H9 (cell line): Measurements from ENCODE around the gene TRANK1. TPM values are rescaled to one million over a fixed set of nuclear protein-coding genes. Genes with fewer than 3 reads are reported as not detected.

ENCODE experiments used
- DNase-seq: peaks from one replicate; pipeline ENCODE4 v3.0.0-alpha.2; 2017
- H2AFZ ChIP-seq: one replicate; pipeline ENCODE4 v1.6.1; 2013; ENCODE audit warnings: mild to moderate bottlenecking, low read length, control low read depth, moderate library complexity
- H2AK5ac ChIP-seq: 2 replicates; pipeline ENCODE4 v1.6.1; 2013; ENCODE audit warnings: low read length, control low read depth, mixed read lengths; ENCODE audit not compliant: insufficient read length
- H2BK120ac ChIP-seq: one replicate; pipeline ENCODE4 v1.6.1; 2013; ENCODE audit warnings: low read depth, mild to moderate bottlenecking, low read length, control low read depth, inconsistent platforms; ENCODE audit not compliant: poor library complexity, severe bottlenecking
- H2BK12ac ChIP-seq: 2 replicates; pipeline ENCODE4 v1.6.1; 2013; ENCODE audit warnings: low read length, control low read depth, mixed read lengths, low read depth; ENCODE audit not compliant: insufficient read length
- H2BK15ac ChIP-seq: 2 replicates; pipeline ENCODE4 v1.6.1; 2013; ENCODE audit warnings: low read depth, low read length, control low read depth
- H2BK20ac ChIP-seq: one replicate; pipeline ENCODE4 v1.6.1; 2013; ENCODE audit warnings: low read depth, mild to moderate bottlenecking, low read length, control low read depth, inconsistent platforms; ENCODE audit not compliant: poor library complexity, severe bottlenecking
- H2BK5ac ChIP-seq: 2 replicates; pipeline ENCODE4 v1.6.1; 2013; ENCODE audit warnings: low read length, control low read depth, mixed read lengths; ENCODE audit not compliant: insufficient read length
- H3K14ac ChIP-seq: 2 replicates; pipeline ENCODE4 v1.6.1; 2013; ENCODE audit warnings: low read length, control low read depth; ENCODE audit not compliant: insufficient read depth
- H3K18ac ChIP-seq: 2 replicates; pipeline ENCODE4 v1.6.1; 2013; ENCODE audit warnings: low read depth, mild to moderate bottlenecking, mixed read lengths, low read length, control low read depth; ENCODE audit not compliant: insufficient read length
- H3K23ac ChIP-seq: 2 replicates; pipeline ENCODE4 v1.6.1; 2013; ENCODE audit warnings: low read length, control low read depth, mixed read lengths, low read depth; ENCODE audit not compliant: insufficient read length
- H3K23me2 ChIP-seq: 2 replicates; pipeline ENCODE4 v1.6.1; 2013; ENCODE audit warnings: low read depth, mild to moderate bottlenecking, mixed read lengths, low read length, control low read depth; ENCODE audit not compliant: insufficient read length, poor library complexity, severe bottlenecking
- H3K27ac ChIP-seq: 2 replicates; pipeline ENCODE4 v1.5.1; 2013; ENCODE audit warnings: low read length, control low read depth, mixed read lengths, low read depth; ENCODE audit not compliant: insufficient read length
- H3K27me3 ChIP-seq: 2 replicates; pipeline ENCODE4 v1.6.1; 2013; ENCODE audit warnings: low read length, control low read depth, inconsistent platforms; ENCODE audit not compliant: insufficient read depth
- H3K4ac ChIP-seq: 2 replicates; pipeline ENCODE4 v1.6.1; 2013; ENCODE audit warnings: low read depth, mild to moderate bottlenecking, control low read depth, inconsistent platforms, low read length, moderate library complexity
- H3K4me1 ChIP-seq: 2 replicates; pipeline ENCODE4 v1.6.1; 2013; ENCODE audit warnings: low read length, control low read depth, inconsistent platforms; ENCODE audit not compliant: insufficient read depth
- H3K4me2 ChIP-seq: 2 replicates; pipeline ENCODE4 v1.6.1; 2013; ENCODE audit warnings: low read length, control low read depth, mixed read lengths; ENCODE audit not compliant: insufficient read length, insufficient read depth
- H3K56ac ChIP-seq: 2 replicates; pipeline ENCODE4 v1.6.1; 2013; ENCODE audit warnings: low read depth, mild to moderate bottlenecking, mixed read lengths, low read length, control low read depth; ENCODE audit not compliant: insufficient read length
- H3K79me1 ChIP-seq: 2 replicates; pipeline ENCODE4 v1.6.1; 2013; ENCODE audit warnings: low read depth, mild to moderate bottlenecking, moderate library complexity, low read length, control low read depth, inconsistent platforms; ENCODE audit not compliant: insufficient read depth, poor library complexity, severe bottlenecking
- H3K79me2 ChIP-seq: 2 replicates; pipeline ENCODE4 v1.6.1; 2013; ENCODE audit warnings: low read length, control low read depth, inconsistent platforms; ENCODE audit not compliant: insufficient read depth
- H3K9ac ChIP-seq: 2 replicates; pipeline ENCODE4 v1.6.1; 2013; ENCODE audit warnings: low read length, control low read depth, mixed read lengths; ENCODE audit not compliant: insufficient read length; ENCODE audit errors: extremely low read depth
- H3K9me3 ChIP-seq: one replicate; pipeline ENCODE4 v1.6.1; 2013; ENCODE audit warnings: low read depth, low read length, inconsistent platforms; ENCODE audit not compliant: control insufficient read depth
- H3T11ph ChIP-seq: one replicate; pipeline ENCODE4 v1.6.1; 2013; ENCODE audit warnings: mild to moderate bottlenecking, low read length, control low read depth, inconsistent platforms
- H4K20me1 ChIP-seq: one replicate; pipeline ENCODE4 v1.6.1; 2013; ENCODE audit not compliant: control insufficient read depth, insufficient read length, insufficient read depth
- H4K5ac ChIP-seq: 2 replicates; pipeline ENCODE4 v1.6.1; 2013; ENCODE audit warnings: low read depth, mild to moderate bottlenecking, mixed read lengths, low read length, control low read depth; ENCODE audit not compliant: insufficient read length
- H4K8ac ChIP-seq: replicated peaks from 2 replicates; pipeline ENCODE4 v1.6.1; 2013; ENCODE audit warnings: low read length, control low read depth, mixed read lengths, low read depth; ENCODE audit not compliant: insufficient read length
- H4K91ac ChIP-seq: 2 replicates; pipeline ENCODE4 v1.6.1; 2013; ENCODE audit warnings: low read depth, mild to moderate bottlenecking, moderate library complexity, mixed read lengths, low read length, control low read depth; ENCODE audit not compliant: insufficient read length
- H3K27ac Mint-ChIP-seq, 3 experiments: 2 replicates in 2 of 3; 3 replicates in 1 of 3; pipeline ENCODE4 v1.8.0; 2020 to 2021; ENCODE audit warnings: mixed read lengths in 3 of 3, mild to moderate bottlenecking in 1 of 3, moderate library complexity in 1 of 3
- H3K27me3 Mint-ChIP-seq: 2 replicates; pipeline ENCODE4 v1.8.0; 2021; ENCODE audit warnings: low read depth, mild to moderate bottlenecking, moderate library complexity, mixed read lengths
- H3K36me3 Mint-ChIP-seq, 3 experiments: 2 replicates in 2 of 3; 3 replicates in 1 of 3; pipeline ENCODE4 v1.8.0; 2020 to 2021; ENCODE audit warnings: low read depth in 3 of 3, mixed read lengths in 3 of 3; ENCODE audit not compliant: insufficient read depth in 1 of 3
- H3K4me1 Mint-ChIP-seq, 2 experiments: 2 replicates each; pipeline ENCODE4 v1.8.0; 2020; ENCODE audit warnings: mixed read lengths in 2 of 2
- H3K4me3 Mint-ChIP-seq, 2 experiments: 2 replicates in 1 of 2; 3 replicates in 1 of 2; pipeline ENCODE4 v1.8.0; 2020 to 2021; ENCODE audit warnings: mild to moderate bottlenecking in 2 of 2, mixed read lengths in 2 of 2, moderate library complexity in 1 of 2
- H3K9me3 Mint-ChIP-seq, 2 experiments: 2 replicates in 1 of 2; 3 replicates in 1 of 2; pipeline ENCODE4 v1.8.0; 2020; ENCODE audit warnings: mild to moderate bottlenecking in 2 of 2, mixed read lengths in 2 of 2, moderate library complexity in 1 of 2
- WGBS: extraction: QIAGEN DNeasy Blood & Tissue Kit; methylation state at CpG from one replicate; pipeline ENCODE4 v1.1.7; 2013; ENCODE audit warnings: missing lambda C conversion rate, low lambda C conversion rate, mixed read lengths; ENCODE audit not compliant: insufficient read length; ENCODE audit errors: extremely low coverage; 5-methylcytosine and 5-hydroxymethylcytosine counted together
- total RNA-seq: library from RNA; stranded (reverse); gene quantifications from 2 replicates; pipeline ENCODE4 v1.2.1, GENCODE V29; 2021
- TF ChIP-seq, protein P1 (sequence below): fragments of 200-600 bp; sonication (generic); conservative IDR thresholded peaks from 3 replicates; pipeline ENCODE4 v1.8.0; 2021; ENCODE audit warnings: antibody characterized with exemption, mild to moderate bottlenecking

Gene TRANK1
- total RNA-seq, 1 experiment from 2014 or later, result 5.9 TPM

DNA sequence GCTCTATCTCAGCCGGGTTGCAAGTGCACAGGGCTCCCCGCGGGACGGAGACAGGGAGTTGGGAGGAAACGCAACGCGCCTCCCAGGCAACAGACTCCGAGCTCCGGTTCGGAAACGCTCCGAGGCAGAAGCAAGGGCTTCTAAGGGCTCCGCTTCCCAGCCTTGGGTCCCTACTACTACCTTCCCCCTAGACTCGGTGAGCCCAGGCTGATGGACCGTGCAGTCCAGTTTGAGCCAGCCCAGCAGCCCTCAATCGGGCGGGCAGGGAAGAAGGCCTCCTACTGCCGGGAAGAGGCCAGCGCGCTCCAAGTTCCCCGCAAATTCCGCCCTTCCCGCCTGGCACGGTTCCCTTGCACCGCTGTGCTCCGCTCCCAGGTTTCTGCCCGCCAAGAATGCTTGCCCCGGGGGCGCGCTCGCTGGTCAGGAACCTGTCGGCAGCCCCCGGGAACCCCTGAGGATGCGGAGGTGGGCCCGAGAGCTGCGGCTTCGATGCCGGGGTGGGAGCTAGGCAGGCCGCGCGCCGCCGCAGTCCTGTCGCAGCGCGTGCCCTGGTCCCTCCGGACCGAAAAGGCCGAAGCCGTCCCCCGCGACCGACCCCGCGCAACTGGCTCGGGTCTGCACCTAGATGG, 728 bp downstream of the TRANK1 start:
- Histone ChIP-seq H2BK15ac (no peak overlapping the region), H3K79me2 (no peaks in the 10 kb centered on the region), H3K18ac (peak overlapping the region; percentile 84), H4K8ac (no peak overlapping the region), H3K9me3 (no peaks in the 10 kb centered on the region), H3K4me2 (peak overlapping the region; percentile 51), H3K23ac (no peak overlapping the region), H4K20me1 (no peaks in the 10 kb centered on the region), H2BK120ac (no peak overlapping the region), H4K91ac (no peak overlapping the region), H3K79me1 (no peaks in the 10 kb centered on the region), H3K14ac (peak overlapping the region; percentile 90), H4K5ac (no peak overlapping the region), H3K27ac (no peak overlapping the region), H3K56ac (no peak overlapping the region), H2BK5ac (no peak overlapping the region), H2AFZ (no peak overlapping the region), H2BK20ac (no peak overlapping the region), H3K4me1 (no peaks in the 10 kb centered on the region; the same call in 1 of the 2 replicates), H3K27me3 (peaks cover 4% of the 10 kb centered on the region; the same call in 1 of the 2 replicates), H3K9ac (peak overlapping the region; percentile 1), H2AK5ac (no peak overlapping the region), H3K4ac (no peak overlapping the region), H2BK12ac (no peak overlapping the region), H3T11ph (no peak overlapping the region), H3K23me2 (peaks cover 13% of the 10 kb centered on the region)
- H3K36me3 Mint-ChIP-seq, result peaks cover 6 to 26% (median 18%) of the 10 kb centered on the region in 3 experiments
- H3K27me3 Mint-ChIP-seq, result peaks cover 47% of the 10 kb centered on the region
- no CpG with 5 or more reads among the region's 56 CpGs for WGBS
- no peak overlapping the region for H3K27ac Mint-ChIP-seq
- H3K4me1 Mint-ChIP-seq, result peaks cover 15 to 26% of the 10 kb centered on the region in 2 experiments
- DNase-seq, result peak; percentile 68
- peak overlapping the region; percentile 71 to 83 for H3K4me3 Mint-ChIP-seq
- H3K9me3 Mint-ChIP-seq, result peaks cover 21 to 24% of the 10 kb centered on the region in 2 experiments
- TF ChIP-seq, protein P1, sequence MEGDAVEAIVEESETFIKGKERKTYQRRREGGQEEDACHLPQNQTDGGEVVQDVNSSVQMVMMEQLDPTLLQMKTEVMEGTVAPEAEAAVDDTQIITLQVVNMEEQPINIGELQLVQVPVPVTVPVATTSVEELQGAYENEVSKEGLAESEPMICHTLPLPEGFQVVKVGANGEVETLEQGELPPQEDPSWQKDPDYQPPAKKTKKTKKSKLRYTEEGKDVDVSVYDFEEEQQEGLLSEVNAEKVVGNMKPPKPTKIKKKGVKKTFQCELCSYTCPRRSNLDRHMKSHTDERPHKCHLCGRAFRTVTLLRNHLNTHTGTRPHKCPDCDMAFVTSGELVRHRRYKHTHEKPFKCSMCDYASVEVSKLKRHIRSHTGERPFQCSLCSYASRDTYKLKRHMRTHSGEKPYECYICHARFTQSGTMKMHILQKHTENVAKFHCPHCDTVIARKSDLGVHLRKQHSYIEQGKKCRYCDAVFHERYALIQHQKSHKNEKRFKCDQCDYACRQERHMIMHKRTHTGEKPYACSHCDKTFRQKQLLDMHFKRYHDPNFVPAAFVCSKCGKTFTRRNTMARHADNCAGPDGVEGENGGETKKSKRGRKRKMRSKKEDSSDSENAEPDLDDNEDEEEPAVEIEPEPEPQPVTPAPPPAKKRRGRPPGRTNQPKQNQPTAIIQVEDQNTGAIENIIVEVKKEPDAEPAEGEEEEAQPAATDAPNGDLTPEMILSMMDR, result no peak
